NCI-H748 treated with DMSO at 0.1 percent for 48 hours (cell line): Measurements from ENCODE around the gene ZNF865.

ENCODE experiments used
- DNase-seq: peaks from one replicate; lab custom pipeline; 2025; lab: John Stamatoyannopoulos, UW

Gene ZNF865

GRCh38 chr19:55586976-55587668 is 18.3 kb upstream of the ZNF865 start:
- peak; percentile 97 for DNase-seq

DNA sequence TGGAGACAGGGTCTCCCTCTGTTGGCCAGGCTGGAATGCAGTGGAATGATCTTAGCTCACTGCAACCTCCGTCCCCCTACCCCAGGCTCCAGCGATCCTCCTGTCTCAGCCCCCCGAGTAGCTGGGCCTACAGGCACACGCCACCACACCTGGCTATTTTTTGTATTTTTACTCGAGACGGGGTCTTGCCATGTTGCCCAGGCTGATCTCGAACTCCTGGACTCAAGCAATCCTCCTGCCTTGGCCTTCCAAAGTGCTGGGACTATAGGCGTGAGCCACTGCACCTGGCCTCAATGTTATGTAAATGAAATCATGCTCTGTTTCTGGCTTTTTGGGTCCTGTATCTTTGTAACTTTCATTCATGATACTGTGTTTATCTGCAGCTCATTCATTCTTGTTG is 16.7 kb upstream of the ZNF865 start:
- DNase-seq = no peak

- DNase-seq = no peak
Observed at GRCh38 chr19:55590109-55590508, 15.3 kb upstream of the ZNF865 start.

GRCh38 chr19:55590617-55591016 is 14.8 kb upstream of the ZNF865 start:
- DNase-seq = peak; percentile 47

GRCh38 chr19:55591555-55591954 is 13.9 kb upstream of the ZNF865 start:
- DNase-seq = no peak

GRCh38 chr19:55592391-55593090 is 12.9 kb upstream of the ZNF865 start:
- no peak for DNase-seq

- no peak for DNase-seq
Observed at GRCh38 chr19:55593096-55593772, 12.2 kb upstream of the ZNF865 start.

GRCh38 chr19:55594996-55595545 is 10.4 kb upstream of the ZNF865 start:
- DNase-seq = no peak

DNA sequence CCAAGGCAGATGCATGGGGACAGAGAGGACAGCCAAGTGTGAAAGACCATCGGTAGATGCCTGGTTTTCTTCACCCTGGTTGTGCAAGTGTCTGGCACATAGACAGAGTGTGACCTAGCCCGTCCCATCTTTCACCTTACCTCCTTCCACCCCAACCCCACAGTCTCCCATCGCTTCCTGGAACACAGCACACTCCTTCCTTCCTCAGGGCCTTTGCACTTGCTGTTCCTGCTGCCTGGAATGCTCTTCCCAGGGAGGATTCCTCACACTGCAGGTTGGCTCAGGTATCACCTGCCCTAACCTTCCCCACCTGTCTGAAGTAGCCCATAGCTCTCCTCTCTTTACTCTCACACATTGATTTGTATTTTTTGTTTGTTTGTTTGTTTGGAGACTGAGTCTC is 9.1 kb upstream of the ZNF865 start:
- no peak for DNase-seq

- DNase-seq = no peak
Observed at GRCh38 chr19:55597501-55597921, 7.9 kb upstream of the ZNF865 start.

GRCh38 chr19:55598034-55598433 is 7.4 kb upstream of the ZNF865 start:
- no peak for DNase-seq

GRCh38 chr19:55598719-55599467 is 6.6 kb upstream of the ZNF865 start:
- peak; percentile 97 for DNase-seq

GRCh38 chr19:55599468-55599841 is 6.0 kb upstream of the ZNF865 start, which contains the start of gene FIZ1:
Gene FIZ1, minus strand, starts transcription at chr19:55599517. Its CDS starts 1,652 bp downstream, at chr19:55597865.
- peak; percentile 97 for DNase-seq

DNA sequence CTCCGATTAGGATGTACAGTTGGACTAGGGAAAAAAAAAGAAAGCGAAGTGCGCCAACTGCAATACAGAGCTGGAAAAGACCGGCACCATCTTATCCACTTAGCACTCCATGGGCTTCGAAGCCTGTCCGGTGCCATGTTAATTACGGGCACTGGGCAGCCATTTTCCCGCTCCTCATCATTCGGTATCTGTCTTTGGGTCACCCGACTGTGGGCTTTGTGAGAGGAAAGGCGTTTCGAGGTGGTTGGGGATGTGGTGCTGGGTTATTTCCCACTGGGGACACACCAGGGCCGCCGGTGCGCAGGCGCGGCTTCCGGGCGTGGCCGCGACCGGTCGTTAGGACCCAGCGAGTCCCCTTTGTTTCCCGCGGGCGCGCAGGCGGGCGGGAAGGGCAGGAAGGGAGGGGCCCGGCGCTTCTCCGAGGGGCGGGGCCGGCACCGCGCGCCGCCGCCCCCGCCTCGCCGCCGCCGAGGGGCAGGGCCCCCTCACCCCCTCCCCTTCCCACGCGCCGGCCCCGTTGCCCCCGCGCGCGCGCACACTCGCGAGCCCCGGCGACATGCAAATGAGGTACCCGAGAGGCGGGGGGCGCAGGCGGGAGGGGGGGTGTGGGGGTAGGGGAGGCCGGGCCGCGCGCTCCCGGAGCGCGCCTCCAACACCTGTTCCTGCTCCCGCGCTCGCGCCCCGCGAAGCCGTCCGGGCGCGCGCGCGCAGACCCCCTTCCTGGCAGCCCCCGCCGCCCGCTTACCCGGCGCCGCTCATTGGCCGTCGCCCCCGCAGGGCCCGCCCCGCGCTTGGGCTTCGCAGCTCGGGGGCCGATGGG is 5.4 kb upstream of the ZNF865 start, which contains the start of gene ZNF524:
Gene ZNF524, plus strand, starts transcription at position 447 of the 820 bp plus-strand sequence. CDS start 1,825 bp downstream, outside the sequence.
- DNase-seq = peak; percentile 95

GRCh38 chr19:55600662-55601028 is 4.8 kb upstream of the ZNF865 start:
- no peak for DNase-seq

DNA sequence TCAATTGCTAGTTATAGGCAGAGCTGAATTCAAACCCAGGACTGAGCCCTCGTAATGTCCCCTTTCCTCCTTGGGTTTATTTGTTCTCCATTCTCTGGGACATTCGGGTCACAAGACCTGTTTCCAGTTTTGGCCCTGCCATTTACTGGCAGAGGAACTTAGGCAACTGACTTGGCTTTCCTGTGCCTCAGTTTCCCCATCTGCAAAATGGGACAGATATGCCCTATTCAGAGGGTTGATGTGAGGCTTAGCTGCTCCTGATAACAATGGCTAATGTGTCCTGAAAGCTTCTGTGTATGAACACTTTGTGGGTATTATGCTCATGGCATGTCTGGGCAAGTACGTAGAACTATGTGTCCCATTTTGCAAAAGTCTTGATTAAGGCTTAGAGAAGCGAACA is 4.4 kb upstream of the ZNF865 start:
- no peak for DNase-seq

- DNase-seq = no peak
Observed at GRCh38 chr19:55602104-55603001, 3.1 kb upstream of the ZNF865 start.

- no peak for DNase-seq
Observed at GRCh38 chr19:55603115-55603514, 2.3 kb upstream of the ZNF865 start.

GRCh38 chr19:55603581-55604292 is 1.7 kb upstream of the ZNF865 start:
- no peak for DNase-seq
